MCF 10A (cell line): Measurements from ENCODE around the gene UBE2L6. TPM values are rescaled to one million over a fixed set of nuclear protein-coding genes. Genes with fewer than 3 reads are reported as not detected.

Experiments used
- BruUV-seq: library from RNA; stranded (reverse); fragments of 400-500 nt; replicated peaks from 2 replicates; lab custom pipeline; 2021; lab: Mats Ljungman, UMichigan
- CTCF ChIA-PET: fragments of 300-600 bp; sonication (Branson Sonifier 250); formaldehyde crosslinking; extraction: SDS; loops from one replicate; lab custom pipeline; 2021; ENCODE audit warnings: antibody characterized with exemption, inconsistent platforms; lab: Yijun Ruan, JAX
- POLR2A ChIA-PET: fragments of 300-600, 350-650 bp; sonication (Branson Sonifier 250); formaldehyde crosslinking; extraction: SDS; loops from one replicate; lab custom pipeline; 2020; ENCODE audit warnings: antibody characterized with exemption, inconsistent platforms; lab: Yijun Ruan, JAX
- DNase-seq: peaks from one replicate; pipeline ENCODE4 v3.0.0-alpha.2; 2018; ENCODE audit not compliant: unreplicated experiment
- H3K27ac Mint-ChIP-seq: one replicate; pipeline ENCODE4 v1.8.0; 2022; ENCODE audit warnings: mild to moderate bottlenecking, low read depth, mixed read lengths; ENCODE audit not compliant: unreplicated experiment
- H3K27me3 Mint-ChIP-seq: one replicate; pipeline ENCODE4 v1.8.0; 2022; ENCODE audit warnings: mixed read lengths; ENCODE audit not compliant: insufficient read depth, unreplicated experiment
- H3K36me3 Mint-ChIP-seq: one replicate; pipeline ENCODE4 v1.8.0; 2022; ENCODE audit warnings: mild to moderate bottlenecking, moderate library complexity, mixed read lengths; ENCODE audit not compliant: insufficient read depth, unreplicated experiment
- H3K4me1 Mint-ChIP-seq: one replicate; pipeline ENCODE4 v1.8.0; 2022; ENCODE audit warnings: mixed read lengths; ENCODE audit not compliant: insufficient read depth, unreplicated experiment
- H3K4me3 Mint-ChIP-seq: one replicate; pipeline ENCODE4 v1.8.0; 2022; ENCODE audit warnings: mild to moderate bottlenecking, moderate library complexity, mixed read lengths; ENCODE audit not compliant: unreplicated experiment
- H3K9me3 Mint-ChIP-seq: one replicate; pipeline ENCODE4 v1.8.0; 2022; ENCODE audit warnings: mixed read lengths; ENCODE audit not compliant: unreplicated experiment
- CTCF ChIP-seq: fragments of 200-600 bp; IDR thresholded peaks from one replicate; pipeline ENCODE4 v1.8.0; 2022; ENCODE audit warnings: antibody characterized with exemption, mild to moderate bottlenecking; ENCODE audit not compliant: unreplicated experiment
- intact Hi-C: fragments of 100-400 bp; cut with micrococcal nuclease; formaldehyde crosslinking; loops from 2 replicates; pipeline ENCODE4 v1.14.1; 2022
- total RNA-seq: library from RNA; stranded (reverse); gene quantifications from 2 replicates; pipeline ENCODE4 v1.2.3, GENCODE V29; 2022

The UBE2L6 gene
- total RNA-seq, 1 experiment from 2014 or later, result 17.0 TPM

- intact Hi-C loops, result no loop called here
- TF ChIP-seq CTCF, result no peak
- Mint-ChIP-seq H3K9me3 (no peaks in the 10 kb centered on the region), H3K36me3 (no peaks in the 10 kb centered on the region), H3K27ac (no peak overlapping the region), H3K27me3 (no peaks in the 10 kb centered on the region), H3K4me3 (peak overlapping the region; percentile 83), H3K4me1 (no peaks in the 10 kb centered on the region)
- no peak for DNase-seq
- POLR2A ChIA-PET, result interaction anchor here (1.0 to 1.7 kb wide), 10 partner anchors 10 to 203 kb away, joined by 3 to 6 read pairs (median 4); partner anchors contain the start of gene RTN4RL2
- BruUV-seq, result no TSS peak
- CTCF ChIA-PET, result interaction anchor here (0.6 to 7.1 kb wide), 8 partner anchors 11 to 229 kb away, joined by 3 to 70 read pairs (median 4); no protein-coding TSS in a partner anchor
Observed at GRCh38 chr11:57514538-57515331, 52.7 kb downstream of the UBE2L6 start.

- Mint-ChIP-seq H3K4me1 (no peaks in the 10 kb centered on the region), H3K36me3 (no peaks in the 10 kb centered on the region), H3K9me3 (no peaks in the 10 kb centered on the region), H3K27ac (no peak overlapping the region), H3K4me3 (peak overlapping the region; percentile 83), H3K27me3 (no peaks in the 10 kb centered on the region)
- DNase-seq, result no peak
- CTCF ChIA-PET, result interaction anchor here (0.6 to 7.1 kb wide), 6 partner anchors 13 to 230 kb away, joined by 3 to 70 read pairs (median 6); no protein-coding TSS in a partner anchor
- TF ChIP-seq CTCF, result no peak
- POLR2A ChIA-PET, result interaction anchor here (1.0 to 1.3 kb wide), 3 partner anchors 56 to 202 kb away, joined by 3 to 5 read pairs (median 3); no protein-coding TSS in a partner anchor
- BruUV-seq, result no TSS peak
- intact Hi-C loops, result no loop called here
Observed at GRCh38 chr11:57513911-57514537, 53.4 kb downstream of the UBE2L6 start.

- ChIA-PET CTCF (interaction anchor here (1.6 to 7.1 kb wide), 3 partner anchors 14 to 56 kb away, joined by 7 to 70 read pairs (median 32); no protein-coding TSS in a partner anchor), POLR2A (interaction anchor here (0.9 kb wide), 1 partner anchor 187 kb away, joined by 3 read pairs; no protein-coding TSS in a partner anchor)
- no peaks in the 10 kb centered on the region for H3K9me3 Mint-ChIP-seq
- TF ChIP-seq CTCF, result no peak
- H3K27ac Mint-ChIP-seq, result no peak overlapping the region
- no peaks in the 10 kb centered on the region for H3K4me1 Mint-ChIP-seq
- H3K4me3 Mint-ChIP-seq, result no peak overlapping the region
- H3K27me3 Mint-ChIP-seq, result no peaks in the 10 kb centered on the region
- no peak for DNase-seq
- no peaks in the 10 kb centered on the region for H3K36me3 Mint-ChIP-seq
- intact Hi-C loops, result no loop called here
- no TSS peak for BruUV-seq
Observed at GRCh38 chr11:57513452-57513795, 54.0 kb downstream of the UBE2L6 start.
